GM12878 (cell line): Measurements from ENCODE around the gene MYDGF. TPM values are rescaled to one million over a fixed set of nuclear protein-coding genes. Genes with fewer than 3 reads are reported as not detected.
A peak's percentile ranks its signal among the peaks of the same experiment; 100 is the strongest.

Experiments
- ATAC-seq: fragments of 200-7000 bp; cut with Tn5 transposase; 3 replicates; pipeline ENCODE4 v1.9.1; 2020; ENCODE audit warnings: mild to moderate bottlenecking, moderate library complexity
- BruUV-seq: library from RNA; stranded (reverse); fragments of 400-500 nt; replicated peaks from 2 replicates; lab custom pipeline; 2021; lab: Mats Ljungman, UMichigan
- CTCF ChIA-PET: fragments of 300-600 bp; sonication (Branson Sonifier 250); formaldehyde crosslinking; extraction: SDS; loops from one replicate; lab custom pipeline; 2021; ENCODE audit warnings: inconsistent platforms; lab: Yijun Ruan, JAX
- POLR2A ChIA-PET: fragments of 350-600 bp; formaldehyde crosslinking; extraction: SDS; loops from one replicate; lab custom pipeline; 2021; ENCODE audit warnings: inconsistent platforms; lab: Charles Lee
- RAD21 ChIA-PET: fragments of 300-600 bp; sonication (Branson Sonifier 250); formaldehyde crosslinking; loops from one replicate; lab custom pipeline; 2023; ENCODE audit warnings: antibody characterized with exemption; ENCODE audit not compliant: unreplicated experiment; lab: Charles Lee
- SMC1A ChIA-PET: fragments of 300-600 bp; sonication (Branson Sonifier 250); formaldehyde crosslinking; loops from one replicate; lab custom pipeline; 2023; ENCODE audit not compliant: unreplicated experiment, uncharacterized antibody; lab: Charles Lee
- DNase-seq: peaks from one replicate; pipeline ENCODE4 v3.0.0-alpha.2; 2011; ENCODE audit warnings: low read depth, low spot score
- FAIRE-seq: peaks from 3 replicates; lab custom pipeline; 2011; peaks lifted over from hg19 to GRCh38; lab: Jason Lieb, UNC
- H2AFZ ChIP-seq: 2 replicates; pipeline ENCODE4 v1.6.0; 2011; ENCODE audit warnings: low read depth, low read length, control low read depth; ENCODE audit not compliant: control insufficient read depth
- H3K27ac ChIP-seq: 2 replicates; pipeline ENCODE4 v1.5.1; 2011; ENCODE audit warnings: control low read depth; ENCODE audit not compliant: control insufficient read depth, insufficient read depth
- H3K27me3 ChIP-seq, 2 experiments: replicated peaks in 1 of 2; 2 replicates each; pipeline versions ENCODE4 v1.6.0 to v1.6.1; 2011; ENCODE audit warnings: low read length in 1 of 2; ENCODE audit not compliant: control insufficient read depth in 2 of 2, insufficient read depth in 2 of 2
- H3K36me3 ChIP-seq, 2 experiments: 2 replicates each; pipeline ENCODE4 v1.5.1; 2011; ENCODE audit warnings: low read length in 1 of 2; ENCODE audit not compliant: control insufficient read depth in 2 of 2, insufficient read depth in 2 of 2
- H3K4me1 ChIP-seq: 2 replicates; pipeline ENCODE4 v1.6.1; 2011; ENCODE audit warnings: mild to moderate bottlenecking, low read length, moderate library complexity, mixed read lengths; ENCODE audit not compliant: control insufficient read depth, insufficient read depth
- H3K4me2 ChIP-seq: 2 replicates; pipeline ENCODE4 v1.6.0; 2011; ENCODE audit warnings: control low read depth; ENCODE audit not compliant: control insufficient read depth, insufficient read depth
- H3K4me3 ChIP-seq: fragments of 200-600 bp; sonication (generic); 2 replicates; pipeline ENCODE4 v1.5.1; 2016
- H3K79me2 ChIP-seq: 2 replicates; pipeline ENCODE4 v1.6.0; 2011; ENCODE audit warnings: low read length; ENCODE audit not compliant: control insufficient read depth, insufficient read depth
- H3K9ac ChIP-seq: 2 replicates; pipeline ENCODE4 v1.8.0; 2011; ENCODE audit warnings: low read length, control low read depth, mixed read lengths; ENCODE audit not compliant: control insufficient read depth, insufficient read depth
- H3K9me3 ChIP-seq: replicated peaks from 3 replicates; pipeline ENCODE4 v1.5.1; 2011; ENCODE audit warnings: mild to moderate bottlenecking, low read length; ENCODE audit not compliant: control insufficient read depth, insufficient read depth
- H4K20me1 ChIP-seq: 2 replicates; pipeline ENCODE4 v1.6.0; 2011; ENCODE audit not compliant: control insufficient read depth, insufficient read depth
- CHD4 ChIP-seq: fragments of 200-600 bp; sonication (generic); IDR thresholded peaks from 2 replicates; pipeline ENCODE4 v1.6.1; 2016; ENCODE audit warnings: mild to moderate bottlenecking
- TBL1XR1 ChIP-seq: IDR thresholded peaks from 2 replicates; pipeline ENCODE4 v1.6.1; 2012; ENCODE audit warnings: low read depth, low read length, improper control_type of control experiment
- YY1 ChIP-seq: IDR thresholded peaks from 2 replicates; pipeline ENCODE4 v1.6.1; 2011; ENCODE audit warnings: low read depth, mild to moderate bottlenecking, low read length
- ZBTB33 ChIP-seq: fragments of 450-650 bp; IDR thresholded peaks from 2 replicates; pipeline ENCODE4 v1.6.1; 2017; ENCODE audit warnings: mild to moderate bottlenecking
- WGBS: methylation state at CpG from one replicate; pipeline ENCODE4 v1.1.6; 2016; ENCODE audit warnings: low lambda C conversion rate; ENCODE audit not compliant: insufficient replicate concordance, insufficient coverage; ENCODE audit errors: missing lambda C conversion rate; 5-methylcytosine and 5-hydroxymethylcytosine counted together
- in situ Hi-C: fragments of 300-500 bp; cut with MboI; formaldehyde crosslinking; loops from 9 replicates; pipeline ENCODE4 v1.14.3; 2018; ENCODE audit warnings: mixed read lengths
- intact Hi-C: fragments of 100-400 bp; cut with micrococcal nuclease; formaldehyde crosslinking; loops from one replicate; pipeline ENCODE4 v1.14.2; 2022; ENCODE audit not compliant: unreplicated experiment
- polyA plus RNA-seq, 11 experiments: library from polyadenylated mRNA; depleted of rRNA in 4 of 11; unstranded in 6 of 11; stranded (reverse) in 5 of 11; fragments of >200 nt; fragmentation: Nextera tagmentation in 4 of 11; fragmentation: Illumina TruSeq in 1 of 11; extraction: Ambion mirVana in 4 of 11; extraction: Trizol in 1 of 11; gene quantifications; 1 replicate in 1 of 11; 2 replicates in 10 of 11; pipeline versions ENCODE4 v1.2.1 to v1.2.3, GENCODE V29; 2011 to 2016; ENCODE audit warnings: inconsistent platforms in 2 of 11, missing spikeins in 2 of 11, low read depth in 1 of 11
- total RNA-seq, 4 experiments: library from RNA; depleted of rRNA in 3 of 4; stranded (reverse); fragments of >200 nt in 3 of 4; fragmentation: Illumina TruSeq in 1 of 4; extraction: Trizol in 1 of 4; gene quantifications; 2 replicates each; pipeline versions ENCODE4 v1.2.1 to v1.2.3, GENCODE V29; 2013 to 2021

The MYDGF gene
- total and polyA plus RNA-seq, 10 of the 15 experiments (the other 5 are each of a cell fraction or from before 2014, with no cell fraction given), result 2.3 to 196 (median 57.5) TPM

- H3K79me2 ChIP-seq, result no peaks in the 10 kb centered on the region
- no peaks in the 10 kb centered on the region for H3K4me1 ChIP-seq
- H4K20me1 ChIP-seq, result no peaks in the 10 kb centered on the region
- no peak overlapping the region for H3K4me2 ChIP-seq
- H2AFZ ChIP-seq, result no peak overlapping the region
- peaks cover 2 to 12% of the 10 kb centered on the region in 2 experiments for H3K36me3 ChIP-seq
- no TSS peak for BruUV-seq
- no peak overlapping the region for H3K27ac ChIP-seq
- peak; percentile 56 for ATAC-seq
- POLR2A ChIA-PET, result no interaction called here
- in situ Hi-C loops, result no loop called here
- no peak for DNase-seq
- FAIRE-seq, result no peak
- 94% methylated on average over 22 of the region's 34 CpGs for whole genome bisulfite sequencing
- TF ChIP-seq TBL1XR1 (no peak), YY1 (no peak), ZBTB33 (peak; percentile 35; the same call in 1 of the 2 replicates), CHD4 (no peak)
- SMC1A ChIA-PET, result no interaction called here
- no peak overlapping the region for H3K4me3 ChIP-seq
- no peaks in the 10 kb centered on the region for H3K27me3 ChIP-seq
- no peaks in the 10 kb centered on the region for H3K9me3 ChIP-seq
- H3K9ac ChIP-seq, result no peak overlapping the region
- intact Hi-C loops, result no loop called here
- CTCF ChIA-PET, result no interaction called here
- RAD21 ChIA-PET, result interaction anchor here (0.6 kb wide), 1 partner anchor 360 kb away, joined by 3 read pairs; no protein-coding TSS in a partner anchor
Measured at GRCh38 chr19:4678881-4679790, 9.0 kb upstream of the MYDGF start.
